HG03175 (cell line): ENCODE data around the gene RIPOR1.

ENCODE experiments used
- ATAC-seq: cut with Tn5 transposase; IDR thresholded peaks from one replicate; pipeline ENCODE4 v1.9.1; 2021; ENCODE audit warnings: mild to moderate bottlenecking, moderate library complexity; ENCODE audit not compliant: unreplicated experiment

RIPOR1 gene

GRCh38 chr16:67552476-67552875 lies 23.8 kb downstream of the RIPOR1 start:
- ATAC-seq = no peak

- no peak for ATAC-seq
Measured at GRCh38 chr16:67555795-67556212, 27.2 kb downstream of the RIPOR1 start.

- no peak for ATAC-seq
Measured at GRCh38 chr16:67558859-67559258, 30.2 kb downstream of the RIPOR1 start.

GRCh38 chr16:67560827-67561342 lies 32.3 kb downstream of the RIPOR1 start:
- ATAC-seq = no peak

GRCh38 chr16:67561501-67561823 lies 32.8 kb downstream of the RIPOR1 start:
- ATAC-seq = no peak

GRCh38 chr16:67561824-67562525 lies 33.3 kb downstream of the RIPOR1 start:
- ATAC-seq = peak; percentile 84

GRCh38 chr16:67562526-67562917 lies 33.9 kb downstream of the RIPOR1 start, which contains the start of gene CTCF:
Gene CTCF, plus strand, starts transcription at chr16:67562526. Its CDS starts 48,307 bp downstream, at chr16:67610833.
- ATAC-seq = peak; percentile 49

- ATAC-seq = peak; percentile 6
Measured at GRCh38 chr16:67562918-67563707, 34.5 kb downstream of the RIPOR1 start.

- no peak for ATAC-seq
Measured at GRCh38 chr16:67563708-67564468, 35.3 kb downstream of the RIPOR1 start.

GRCh38 chr16:67565470-67566100 lies 37.0 kb downstream of the RIPOR1 start:
- ATAC-seq = no peak

GRCh38 chr16:67571464-67571863 lies 42.8 kb downstream of the RIPOR1 start:
- ATAC-seq = no peak

- ATAC-seq = no peak
Measured at GRCh38 chr16:67571981-67572431, 43.4 kb downstream of the RIPOR1 start.

- no peak for ATAC-seq
Measured at GRCh38 chr16:67579686-67580085, 51.1 kb downstream of the RIPOR1 start.

GRCh38 chr16:67580202-67580601 lies 51.6 kb downstream of the RIPOR1 start:
- ATAC-seq = no peak

GRCh38 chr16:67593288-67593687 lies 64.7 kb downstream of the RIPOR1 start:
- ATAC-seq = no peak

- ATAC-seq = no peak
Measured at GRCh38 chr16:67593701-67594100, 65.1 kb downstream of the RIPOR1 start.

GRCh38 chr16:67594256-67594915 lies 65.8 kb downstream of the RIPOR1 start:
- ATAC-seq = no peak

- ATAC-seq = no peak
Measured at GRCh38 chr16:67594956-67595355, 66.3 kb downstream of the RIPOR1 start.
